HG02610 (cell line): ENCODE data around the gene ZCCHC9.
"Not testable (repeated sequence)": the region's sequence is repeated elsewhere in the genome, so short reads cannot be mapped to it uniquely, and the experiment has no call there.

ENCODE experiments used
- ATAC-seq: cut with Tn5 transposase; IDR thresholded peaks from one replicate; pipeline ENCODE4 v1.9.1; 2021; ENCODE audit warnings: mild to moderate bottlenecking, moderate library complexity; ENCODE audit not compliant: unreplicated experiment

Gene ZCCHC9

GRCh38 chr5:81303563-81303962 lies 2.2 kb downstream of the ZCCHC9 start:
- no peak for ATAC-seq

- peak; percentile 30 for ATAC-seq
These were observed 4.4 kb downstream of the ZCCHC9 start for GRCh38 chr5:81305785-81306184.

- ATAC-seq: no peak
These were observed 7.4 kb downstream of the ZCCHC9 start for GRCh38 chr5:81308836-81309235.

- ATAC-seq: no peak
These were observed 9.1 kb downstream of the ZCCHC9 start for GRCh38 chr5:81310402-81311063.

- ATAC-seq: no peak
These were observed 11.9 kb downstream of the ZCCHC9 start for GRCh38 chr5:81313278-81313677.

GRCh38 chr5:81313686-81314085 lies 12.3 kb downstream of the ZCCHC9 start:
- no peak for ATAC-seq

GRCh38 chr5:81314581-81314980 lies 13.2 kb downstream of the ZCCHC9 start:
- ATAC-seq: no peak

- ATAC-seq: no peak
These were observed 13.9 kb downstream of the ZCCHC9 start for GRCh38 chr5:81315336-81315735.

GRCh38 chr5:81315830-81316229 lies 14.4 kb downstream of the ZCCHC9 start:
- ATAC-seq: no peak

- no peak for ATAC-seq
These were observed 15.2 kb downstream of the ZCCHC9 start for GRCh38 chr5:81316571-81316970.

- ATAC-seq: no peak
These were observed 16.1 kb downstream of the ZCCHC9 start for GRCh38 chr5:81317536-81317935.

GRCh38 chr5:81326554-81326953 lies 25.2 kb downstream of the ZCCHC9 start:
- ATAC-seq: no peak

GRCh38 chr5:81334304-81335061 lies 33.1 kb downstream of the ZCCHC9 start:
- no peak for ATAC-seq

GRCh38 chr5:81335946-81336345 lies 34.6 kb downstream of the ZCCHC9 start:
- no peak for ATAC-seq

- no peak for ATAC-seq
These were observed 35.2 kb downstream of the ZCCHC9 start for GRCh38 chr5:81336556-81336955.

GRCh38 chr5:81337803-81338202 lies 36.4 kb downstream of the ZCCHC9 start:
- ATAC-seq: no peak

GRCh38 chr5:81338213-81338612 lies 36.8 kb downstream of the ZCCHC9 start:
- ATAC-seq: not testable (repeated sequence)

GRCh38 chr5:81344736-81345135 lies 43.3 kb downstream of the ZCCHC9 start:
- no peak for ATAC-seq

GRCh38 chr5:81345411-81346003 lies 44.1 kb downstream of the ZCCHC9 start:
- ATAC-seq: no peak

- no peak for ATAC-seq
These were observed 47.8 kb downstream of the ZCCHC9 start for GRCh38 chr5:81349161-81349560.

- ATAC-seq: no peak
These were observed 49.1 kb downstream of the ZCCHC9 start for GRCh38 chr5:81350507-81350906.

GRCh38 chr5:81353189-81353588 lies 51.8 kb downstream of the ZCCHC9 start:
- ATAC-seq: no peak
